Rectal smooth muscle tissue (tissue), 1 donor: ENCODE measurements around the gene RPUSD4.

Experiments used
- H3K27ac ChIP-seq: one replicate; pipeline ENCODE4 v1.7.0; 2013; ENCODE audit warnings: low read depth, low read length, inconsistent platforms
- H3K27me3 ChIP-seq: one replicate; pipeline ENCODE4 v1.7.0; 2013; ENCODE audit warnings: low read length; ENCODE audit not compliant: control insufficient read depth, insufficient read depth
- H3K36me3 ChIP-seq: one replicate; pipeline ENCODE4 v1.7.0; 2013; ENCODE audit warnings: low read length; ENCODE audit not compliant: control insufficient read depth, insufficient read depth
- H3K4me1 ChIP-seq: one replicate; pipeline ENCODE4 v1.7.0; 2013; ENCODE audit warnings: low read length; ENCODE audit not compliant: control insufficient read depth, insufficient read depth
- H3K4me3 ChIP-seq: one replicate; pipeline ENCODE4 v1.7.0; 2013; ENCODE audit warnings: low read length
- H3K9ac ChIP-seq: one replicate; pipeline ENCODE4 v1.7.0; 2013; ENCODE audit warnings: low read length

Gene RPUSD4

DNA sequence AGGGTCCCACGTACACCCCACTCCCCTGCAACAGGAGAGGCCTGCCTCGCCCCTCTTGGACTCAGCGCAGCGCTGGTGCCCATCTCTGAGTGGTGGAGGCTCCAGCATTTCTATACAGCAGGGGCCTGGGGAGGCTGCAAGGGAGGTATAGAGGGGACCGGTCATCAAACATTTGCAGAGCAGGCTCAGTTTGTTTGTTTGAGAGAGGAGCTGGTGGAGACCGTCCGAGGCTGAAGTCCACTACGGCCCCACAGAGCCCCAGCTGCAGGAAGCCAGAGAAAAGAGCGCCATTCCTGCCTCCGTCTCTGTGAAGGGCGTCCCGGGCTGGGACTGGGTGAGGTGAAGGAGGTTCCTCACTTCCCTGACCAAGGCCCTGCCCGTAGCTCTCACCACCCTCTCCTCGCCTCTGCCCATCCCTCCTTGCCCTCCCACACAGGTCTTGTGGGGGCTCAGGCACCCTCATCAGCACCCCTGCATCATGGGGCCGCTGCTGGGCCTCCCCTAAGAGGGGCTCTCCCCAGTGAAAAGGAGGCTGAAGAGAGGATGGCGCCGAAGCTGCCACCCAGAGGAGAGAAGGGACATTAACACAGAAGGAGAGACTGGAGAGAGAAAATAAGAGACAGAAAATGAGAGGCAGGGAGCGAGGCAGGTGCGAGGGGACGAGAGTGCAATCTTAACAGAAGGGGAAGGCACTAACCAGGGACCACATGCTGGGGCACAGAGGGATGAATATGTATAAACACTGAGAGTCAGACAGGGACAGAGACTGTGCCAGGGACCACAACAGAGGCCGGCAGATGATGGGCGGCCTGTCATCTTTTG lies 24.5 kb downstream of the RPUSD4 start:
- Histone ChIP-seq H3K36me3 (no peaks in the 10 kb centered on the region), H3K4me3 (no peak overlapping the region), H3K4me1 (peaks cover 1% of the 10 kb centered on the region), H3K27me3 (no peaks in the 10 kb centered on the region), H3K27ac (no peak overlapping the region), H3K9ac (no peak overlapping the region)

DNA sequence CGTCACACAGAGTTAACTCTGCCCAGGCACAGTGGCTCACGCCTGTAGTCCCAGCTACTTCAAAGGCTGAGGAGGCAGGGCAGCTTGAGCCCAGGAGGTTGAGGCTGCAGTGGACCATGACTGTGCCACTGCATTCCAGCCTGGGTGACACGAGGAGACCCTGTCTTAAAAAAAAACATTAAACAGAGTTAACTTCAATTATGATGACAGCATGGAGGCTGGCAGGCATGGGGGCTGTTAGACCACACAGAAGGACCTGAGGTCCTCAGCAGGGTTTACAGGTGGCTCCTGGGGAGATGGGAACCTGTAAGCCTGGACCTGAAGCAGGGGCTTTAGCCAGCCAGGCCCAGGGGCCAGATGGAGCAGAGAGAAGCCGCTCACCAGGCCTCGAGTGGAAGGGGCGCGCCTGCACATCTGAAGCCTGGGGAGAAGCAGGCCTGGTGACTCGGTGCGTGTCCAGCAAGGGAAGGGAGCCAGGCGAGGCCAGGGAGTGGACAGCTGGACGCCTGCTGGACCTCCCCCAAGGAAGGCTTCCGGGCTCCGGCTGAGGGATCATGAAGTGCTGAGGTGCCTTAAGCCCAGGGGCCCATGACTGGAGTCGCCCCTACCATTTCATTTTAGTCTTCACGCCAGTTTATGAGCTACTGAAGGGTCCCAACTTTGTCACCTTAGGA lies 25.3 kb downstream of the RPUSD4 start:
- Histone ChIP-seq H3K27me3 (no peaks in the 10 kb centered on the region), H3K27ac (no peak overlapping the region), H3K4me3 (no peak overlapping the region), H3K4me1 (no peaks in the 10 kb centered on the region), H3K9ac (no peak overlapping the region), H3K36me3 (no peaks in the 10 kb centered on the region)

DNA sequence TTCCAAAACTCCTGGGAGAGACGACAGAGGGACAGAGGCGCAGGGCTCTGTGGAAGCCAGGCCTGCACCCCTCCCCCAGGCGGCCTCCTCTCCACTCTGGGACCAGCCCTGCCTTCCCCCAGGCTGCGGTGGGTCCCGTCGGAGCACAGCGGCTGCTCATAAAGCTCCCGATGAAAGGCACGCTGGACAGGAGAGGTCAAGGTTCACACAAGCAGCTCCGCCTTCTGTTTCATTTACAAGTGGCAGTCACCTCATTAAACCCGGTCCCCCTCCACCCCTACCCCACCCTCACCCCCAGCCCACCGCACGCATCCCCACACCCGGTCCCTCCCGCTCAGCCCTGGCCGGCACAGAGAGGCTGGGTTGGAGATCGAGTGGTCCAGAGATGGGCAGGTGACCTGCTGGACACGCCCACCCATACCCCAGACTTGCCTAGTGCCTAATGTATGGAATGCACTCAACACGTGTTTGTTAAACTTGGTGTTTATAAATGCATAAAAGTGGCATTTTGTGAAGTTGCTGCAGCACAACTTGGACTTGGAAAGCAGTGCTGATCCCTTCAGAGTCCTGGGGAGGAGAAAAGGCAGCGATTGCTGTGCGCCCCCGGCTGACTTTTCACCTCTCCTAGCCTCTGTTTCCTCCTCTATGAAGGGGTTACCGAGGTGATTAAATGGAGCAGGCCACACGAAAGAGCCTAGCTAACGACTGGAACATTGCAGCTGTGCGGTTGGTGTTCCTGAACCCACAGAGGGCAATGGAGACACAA lies 26.0 kb downstream of the RPUSD4 start:
- no peak overlapping the region for H3K4me3 ChIP-seq
- H3K27ac ChIP-seq, result no peak overlapping the region
- H3K36me3 ChIP-seq, result no peaks in the 10 kb centered on the region
- H3K4me1 ChIP-seq, result no peaks in the 10 kb centered on the region
- H3K27me3 ChIP-seq, result no peaks in the 10 kb centered on the region
- H3K9ac ChIP-seq, result no peak overlapping the region

DNA sequence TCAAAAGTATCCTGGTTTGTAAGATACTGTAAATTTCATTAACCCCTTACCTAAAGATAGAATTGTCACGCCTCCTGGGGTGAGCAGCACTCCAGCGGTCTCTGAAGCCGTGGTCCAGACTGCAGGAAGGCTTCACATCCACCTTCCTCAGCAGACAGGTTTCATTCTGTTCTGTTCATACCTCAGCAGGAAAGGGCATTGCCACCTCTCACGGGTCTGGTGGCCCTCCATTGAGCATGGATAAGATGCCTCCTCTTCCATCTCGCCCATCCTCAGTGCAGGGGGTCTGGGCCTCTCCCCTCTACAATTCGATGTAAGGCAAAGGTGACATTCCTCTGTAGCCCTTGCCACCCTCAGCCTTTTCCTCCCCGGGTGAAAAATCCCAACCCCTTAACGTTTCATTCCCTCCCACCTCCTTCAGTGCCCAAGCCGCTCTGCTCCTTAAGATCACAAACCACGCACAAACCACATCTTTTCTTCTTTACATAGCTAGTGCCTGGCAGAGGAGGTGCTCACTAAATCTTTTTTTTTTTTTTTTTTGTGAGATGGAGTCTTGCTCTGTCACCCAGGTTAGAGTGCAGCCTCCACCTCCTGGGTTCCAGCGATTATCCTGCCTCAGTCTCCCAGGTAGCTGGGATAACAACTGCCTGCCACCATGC lies 28.5 kb downstream of the RPUSD4 start:
- Histone ChIP-seq H3K36me3 (no peaks in the 10 kb centered on the region), H3K9ac (no peak overlapping the region), H3K4me3 (no peak overlapping the region), H3K4me1 (no peaks in the 10 kb centered on the region), H3K27me3 (no peaks in the 10 kb centered on the region), H3K27ac (no peak overlapping the region)

DNA sequence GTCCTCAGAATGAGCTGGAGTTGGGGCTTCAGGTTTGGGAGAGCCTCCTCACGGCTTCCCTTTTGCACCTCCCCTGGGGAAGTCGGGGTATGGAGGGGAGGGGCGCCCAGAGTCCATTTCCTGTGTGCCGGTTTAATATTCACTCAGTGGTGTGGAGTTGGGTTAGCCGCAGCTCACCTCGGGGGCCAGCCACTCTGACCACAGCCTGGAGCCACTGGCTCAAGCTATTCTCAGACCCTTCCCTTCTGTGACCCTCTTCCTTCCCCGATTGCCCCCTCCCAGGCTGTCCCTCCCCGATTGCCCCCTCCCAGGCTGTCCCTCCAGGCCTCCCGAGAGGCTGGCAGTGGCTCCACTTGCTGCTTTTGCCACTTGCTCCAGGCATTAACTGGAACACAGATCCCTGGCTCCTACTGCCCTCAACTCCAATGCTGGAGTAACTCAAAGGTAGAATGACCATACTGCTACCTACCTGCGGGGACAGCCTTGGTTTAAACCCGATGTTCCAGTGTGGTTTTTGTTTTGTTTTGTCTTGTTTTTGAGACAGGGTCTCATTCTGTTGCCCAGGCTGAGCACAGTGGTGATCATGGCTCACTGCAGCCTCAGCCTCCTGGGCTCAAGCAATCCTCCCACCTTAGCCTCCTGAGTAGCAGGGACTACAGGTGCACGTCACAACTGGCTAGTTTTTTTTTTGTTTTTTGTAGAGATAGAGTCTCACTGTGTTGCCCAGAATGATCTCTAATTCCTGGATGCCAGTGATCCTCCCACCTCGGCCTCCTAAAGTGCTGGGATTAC lies 29.3 kb downstream of the RPUSD4 start:
- H3K4me1 ChIP-seq, result no peaks in the 10 kb centered on the region

DNA sequence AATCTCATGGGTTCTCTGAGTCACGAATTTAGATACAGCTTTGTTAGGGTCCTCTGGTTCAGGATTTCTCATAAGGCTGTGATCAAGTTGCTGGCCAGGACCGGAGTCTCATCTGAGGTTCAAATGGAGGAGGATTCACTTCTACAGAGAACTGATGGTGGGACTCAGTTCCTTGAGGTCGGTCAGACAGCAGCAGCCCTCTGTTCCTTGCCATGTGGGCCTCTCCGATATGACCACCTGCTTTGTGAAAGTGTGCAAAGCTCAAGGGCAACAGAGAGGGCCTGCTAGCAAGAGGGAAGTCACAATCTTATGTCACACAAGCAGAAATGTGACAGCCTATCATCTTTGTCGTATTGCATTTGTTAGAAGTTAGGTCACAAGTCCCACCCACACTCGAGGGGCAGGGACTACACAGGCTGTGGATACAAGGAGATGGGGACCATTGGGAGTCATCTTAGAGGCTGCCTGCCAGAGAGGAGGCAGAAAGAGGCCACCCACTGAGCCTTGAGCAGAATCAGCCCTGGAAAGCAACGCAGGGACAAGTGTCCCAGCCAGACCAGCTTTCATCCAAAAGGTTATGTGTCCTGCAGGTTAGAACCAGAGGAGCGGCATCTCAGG lies 34.5 kb downstream of the RPUSD4 start:
- no peaks in the 10 kb centered on the region for H3K27me3 ChIP-seq
- no peaks in the 10 kb centered on the region for H3K36me3 ChIP-seq
- H3K9ac ChIP-seq, result no peak overlapping the region
- H3K27ac ChIP-seq, result no peak overlapping the region
- no peaks in the 10 kb centered on the region for H3K4me1 ChIP-seq
- no peak overlapping the region for H3K4me3 ChIP-seq

More for the DNA sequence above, 29.3 kb downstream of the RPUSD4 start:
- H3K27me3 ChIP-seq, result no peaks in the 10 kb centered on the region
- H3K27ac ChIP-seq, result no peak overlapping the region
- H3K4me3 ChIP-seq, result no peak overlapping the region
- no peaks in the 10 kb centered on the region for H3K36me3 ChIP-seq
- no peak overlapping the region for H3K9ac ChIP-seq

DNA sequence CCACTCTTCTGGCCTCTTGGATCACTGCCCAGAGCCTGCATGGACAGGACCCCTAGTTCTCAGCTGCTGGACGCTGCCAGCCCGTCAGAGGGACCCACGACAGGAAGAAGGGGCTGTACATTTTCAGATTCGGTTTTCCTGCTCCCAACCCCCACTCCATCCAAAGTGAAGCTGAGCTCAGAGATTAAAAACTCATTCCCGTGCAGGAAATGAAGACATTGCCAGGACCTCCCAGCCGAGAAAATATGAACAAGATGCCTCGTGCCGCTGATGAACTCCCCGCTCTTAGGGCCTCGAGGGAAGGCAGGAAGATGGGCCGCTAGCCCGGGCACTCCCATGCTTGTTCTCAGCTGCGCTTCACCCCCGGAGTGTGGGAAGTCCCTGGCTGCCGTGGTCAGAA lies 36.1 kb downstream of the RPUSD4 start:
- no peaks in the 10 kb centered on the region for H3K4me1 ChIP-seq
- no peak overlapping the region for H3K4me3 ChIP-seq
- H3K27ac ChIP-seq, result no peak overlapping the region
- H3K9ac ChIP-seq, result no peak overlapping the region
- H3K27me3 ChIP-seq, result no peaks in the 10 kb centered on the region
- no peaks in the 10 kb centered on the region for H3K36me3 ChIP-seq

DNA sequence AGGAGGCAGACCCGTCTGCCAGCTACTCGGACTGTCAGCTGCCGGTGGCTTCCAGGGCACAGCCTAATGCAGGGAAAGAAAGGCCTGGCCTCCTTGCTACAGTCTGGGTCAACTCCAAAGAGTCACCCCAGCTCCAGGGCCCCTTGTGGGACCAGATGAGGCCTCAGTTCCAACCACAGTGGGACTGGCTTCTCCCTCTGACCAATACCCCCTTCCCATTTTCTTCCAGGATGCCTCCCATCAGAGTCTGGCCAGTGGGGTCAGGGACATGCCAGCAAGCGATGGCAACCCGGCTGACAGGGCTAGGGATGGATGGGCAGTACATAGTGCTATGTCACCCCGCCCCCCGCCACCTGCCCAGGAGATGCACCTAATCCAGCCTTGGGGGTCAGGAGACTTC lies 36.6 kb downstream of the RPUSD4 start:
- no peak overlapping the region for H3K9ac ChIP-seq
- H3K36me3 ChIP-seq, result no peaks in the 10 kb centered on the region
- no peaks in the 10 kb centered on the region for H3K4me1 ChIP-seq
- no peaks in the 10 kb centered on the region for H3K27me3 ChIP-seq
- no peak overlapping the region for H3K4me3 ChIP-seq
- H3K27ac ChIP-seq, result no peak overlapping the region

DNA sequence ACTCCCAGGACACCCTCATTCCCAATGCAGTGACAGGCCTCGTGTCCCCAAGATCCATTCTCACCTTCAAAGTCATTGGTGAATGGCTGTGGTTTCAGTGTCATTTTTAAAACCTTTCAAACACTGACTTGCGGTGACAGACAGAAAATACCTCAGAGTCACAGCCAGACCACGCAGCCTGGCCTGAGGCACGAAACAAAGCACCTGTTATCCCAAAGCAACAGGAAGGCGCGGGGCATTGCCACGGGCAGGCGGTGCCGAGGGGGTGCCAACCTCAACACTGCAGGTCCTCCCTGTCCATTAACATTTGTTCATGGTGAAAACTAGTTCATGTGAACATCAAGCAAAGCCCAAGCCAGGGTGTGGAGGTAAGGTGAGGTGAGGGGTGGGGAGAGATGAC lies 38.2 kb downstream of the RPUSD4 start:
- Histone ChIP-seq H3K27ac (no peak overlapping the region), H3K27me3 (no peaks in the 10 kb centered on the region), H3K4me3 (no peak overlapping the region), H3K4me1 (no peaks in the 10 kb centered on the region), H3K9ac (no peak overlapping the region), H3K36me3 (no peaks in the 10 kb centered on the region)

DNA sequence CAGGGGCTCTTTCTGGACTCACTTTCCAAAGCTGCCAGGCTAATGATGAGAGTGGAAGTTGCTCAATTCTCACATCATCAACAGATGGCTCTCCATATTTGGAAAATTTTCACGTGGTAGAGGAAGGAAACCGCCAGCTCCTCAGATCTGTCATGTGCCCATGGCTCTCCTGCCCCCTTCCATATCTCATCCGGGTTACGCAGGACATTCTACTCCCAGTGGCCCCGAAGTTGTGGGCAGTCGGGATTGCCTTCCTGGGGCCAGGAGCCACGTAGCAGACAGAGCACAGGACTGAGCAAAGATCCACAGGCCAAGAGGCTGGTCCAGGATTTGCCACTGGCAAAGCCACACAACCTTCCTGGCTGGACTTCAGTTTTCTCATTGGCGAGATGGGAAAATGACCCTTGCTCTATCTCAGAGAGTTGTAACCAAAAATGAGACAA lies 38.8 kb downstream of the RPUSD4 start:
- no peak overlapping the region for H3K4me3 ChIP-seq
- no peak overlapping the region for H3K9ac ChIP-seq
- no peaks in the 10 kb centered on the region for H3K4me1 ChIP-seq
- H3K27me3 ChIP-seq, result no peaks in the 10 kb centered on the region
- no peaks in the 10 kb centered on the region for H3K36me3 ChIP-seq
- no peak overlapping the region for H3K27ac ChIP-seq

DNA sequence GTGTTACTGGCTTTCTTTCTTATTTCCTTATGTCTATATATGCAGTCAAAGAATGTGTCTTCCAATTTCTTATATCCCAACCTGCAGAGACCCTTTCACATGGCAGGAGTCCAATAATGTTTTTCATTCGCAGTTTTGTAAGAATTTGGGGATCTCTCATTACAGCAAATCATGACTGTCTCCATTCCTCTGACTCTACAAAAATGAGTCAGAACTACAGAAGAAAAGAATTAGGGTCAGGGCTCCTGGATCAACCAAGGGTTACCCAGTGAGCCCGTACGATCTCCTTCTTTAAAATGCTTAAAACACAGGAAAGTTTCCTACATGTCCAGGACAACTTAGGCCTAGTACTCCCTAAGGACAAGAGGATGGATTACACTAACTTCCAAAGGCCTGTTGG lies 42.2 kb downstream of the RPUSD4 start:
- Histone ChIP-seq H3K4me3 (no peak overlapping the region), H3K9ac (no peak overlapping the region), H3K27me3 (no peaks in the 10 kb centered on the region), H3K36me3 (no peaks in the 10 kb centered on the region), H3K4me1 (peaks cover 10% of the 10 kb centered on the region), H3K27ac (no peak overlapping the region)
